ENCODE measurements around the gene CFC1. TPM values are rescaled to one million over a fixed set of nuclear protein-coding genes. Genes with fewer than 3 reads are reported as not detected.
"Not testable (repeated sequence)": the region's sequence is repeated elsewhere in the genome, so short reads cannot be mapped to it uniquely, and the experiment has no call there.

Gene CFC1
- total RNA-seq (not detected), total RNA-seq (0 reads per million in 172 experiments)
- not detected for polyA plus RNA-seq (2013, experiment 1 of 2)
- polyA plus RNA-seq (2013, experiment 2 of 2) = not detected

GRCh38 chr2:130599393-130599792 is at the start of gene CFC1:
Gene CFC1, minus strand, starts transcription at chr2:130599575. Its CDS starts 288 bp downstream, at chr2:130599287.
- H3K36me3 Mint-ChIP-seq (ENCODE audit: low read depth); DNase-seq; CTCF ChIA-PET; H3K27me3 Mint-ChIP-seq; POLR2A ChIA-PET; H3K27me3 ChIP-seq (ENCODE audit: control insufficient read depth in 1 of 2, insufficient read depth in 2 of 2, low read length in 2 of 2); H3K27ac Mint-ChIP-seq; H3K9me3 ChIP-seq (ENCODE audit: control insufficient read depth in 1 of 2, insufficient read depth in 1 of 2, low read length in 2 of 2); ATAC-seq (ENCODE audit: poor library complexity); H3K27ac ChIP-seq (ENCODE audit: low read depth in 1 of 2, low read length in 2 of 2); H3K4me3 ChIP-seq (ENCODE audit: low read length); H3K4me3 Mint-ChIP-seq; H3K4me1 ChIP-seq (ENCODE audit: insufficient read depth, low read length); H3K9me3 Mint-ChIP-seq; intact Hi-C loops (cut with DNase I, micrococcal nuclease); H3K36me3 ChIP-seq (ENCODE audit: insufficient read depth, low read length); H3K4me1 Mint-ChIP-seq (ENCODE audit: low read depth): not testable (repeated sequence)

- H3K27me3 ChIP-seq (ENCODE audit: control insufficient read depth in 1 of 2, insufficient read depth in 2 of 2, low read length in 2 of 2); CTCF ChIA-PET; H3K9me3 Mint-ChIP-seq; DNase-seq; H3K9me3 ChIP-seq (ENCODE audit: control insufficient read depth in 1 of 2, insufficient read depth in 1 of 2, low read length in 2 of 2); POLR2A ChIA-PET; H3K4me1 ChIP-seq (ENCODE audit: insufficient read depth, low read length); H3K36me3 ChIP-seq (ENCODE audit: insufficient read depth, low read length); ATAC-seq (ENCODE audit: poor library complexity); H3K4me1 Mint-ChIP-seq (ENCODE audit: low read depth); H3K27me3 Mint-ChIP-seq; H3K27ac ChIP-seq (ENCODE audit: low read depth in 1 of 2, low read length in 2 of 2); H3K36me3 Mint-ChIP-seq (ENCODE audit: low read depth); H3K4me3 ChIP-seq (ENCODE audit: low read length); intact Hi-C loops (cut with DNase I, micrococcal nuclease); H3K27ac Mint-ChIP-seq; H3K4me3 Mint-ChIP-seq: not testable (repeated sequence)
These were observed 42.3 kb upstream of the CFC1 start for GRCh38 chr2:130641688-130642087.

GRCh38 chr2:130638973-130639372 is 39.6 kb upstream of the CFC1 start:
- POLR2A ChIA-PET; H3K4me1 Mint-ChIP-seq (ENCODE audit: low read depth); H3K36me3 Mint-ChIP-seq (ENCODE audit: low read depth); H3K27me3 ChIP-seq (ENCODE audit: control insufficient read depth in 1 of 2, insufficient read depth in 2 of 2, low read length in 2 of 2); H3K27me3 Mint-ChIP-seq; DNase-seq; ATAC-seq (ENCODE audit: poor library complexity); H3K9me3 ChIP-seq (ENCODE audit: control insufficient read depth in 1 of 2, insufficient read depth in 1 of 2, low read length in 2 of 2); H3K27ac Mint-ChIP-seq; H3K4me3 Mint-ChIP-seq; H3K4me3 ChIP-seq (ENCODE audit: low read length); intact Hi-C loops (cut with DNase I, micrococcal nuclease); H3K4me1 ChIP-seq (ENCODE audit: insufficient read depth, low read length); H3K9me3 Mint-ChIP-seq; H3K27ac ChIP-seq (ENCODE audit: low read depth in 1 of 2, low read length in 2 of 2); H3K36me3 ChIP-seq (ENCODE audit: insufficient read depth, low read length); CTCF ChIA-PET: not testable (repeated sequence)

- H3K4me1 ChIP-seq (ENCODE audit: insufficient read depth, low read length); DNase-seq; H3K4me1 Mint-ChIP-seq (ENCODE audit: low read depth); CTCF ChIA-PET; H3K36me3 Mint-ChIP-seq (ENCODE audit: low read depth); H3K4me3 ChIP-seq (ENCODE audit: low read length); H3K9me3 Mint-ChIP-seq; H3K27ac Mint-ChIP-seq; ATAC-seq (ENCODE audit: poor library complexity); H3K36me3 ChIP-seq (ENCODE audit: insufficient read depth, low read length); POLR2A ChIA-PET; H3K27me3 Mint-ChIP-seq; H3K4me3 Mint-ChIP-seq; H3K9me3 ChIP-seq (ENCODE audit: control insufficient read depth in 1 of 2, insufficient read depth in 1 of 2, low read length in 2 of 2); H3K27ac ChIP-seq (ENCODE audit: low read depth in 1 of 2, low read length in 2 of 2); H3K27me3 ChIP-seq (ENCODE audit: control insufficient read depth in 1 of 2, insufficient read depth in 2 of 2, low read length in 2 of 2); intact Hi-C loops (cut with DNase I, micrococcal nuclease): not testable (repeated sequence)
These were observed 29.6 kb upstream of the CFC1 start for GRCh38 chr2:130628784-130629475.

GRCh38 chr2:130611140-130611539 is 11.8 kb upstream of the CFC1 start, which contains the start of gene POTEJ:
Gene POTEJ, plus strand, starts transcription at chr2:130611440. Its CDS starts 93 bp downstream, at chr2:130611533.
- POLR2A ChIA-PET; H3K27me3 ChIP-seq (ENCODE audit: control insufficient read depth in 1 of 2, insufficient read depth in 2 of 2, low read length in 2 of 2); H3K27me3 Mint-ChIP-seq; H3K4me3 ChIP-seq (ENCODE audit: low read length); H3K27ac Mint-ChIP-seq; H3K4me1 ChIP-seq (ENCODE audit: insufficient read depth, low read length); H3K9me3 ChIP-seq (ENCODE audit: control insufficient read depth in 1 of 2, insufficient read depth in 1 of 2, low read length in 2 of 2); intact Hi-C loops (cut with DNase I, micrococcal nuclease); H3K27ac ChIP-seq (ENCODE audit: low read depth in 1 of 2, low read length in 2 of 2); H3K4me1 Mint-ChIP-seq (ENCODE audit: low read depth); CTCF ChIA-PET; DNase-seq; ATAC-seq (ENCODE audit: poor library complexity); H3K36me3 Mint-ChIP-seq (ENCODE audit: low read depth); H3K9me3 Mint-ChIP-seq; H3K4me3 Mint-ChIP-seq; H3K36me3 ChIP-seq (ENCODE audit: insufficient read depth, low read length): not testable (repeated sequence)

- DNase-seq; H3K27ac ChIP-seq (ENCODE audit: low read depth in 1 of 2, low read length in 2 of 2); H3K27me3 ChIP-seq (ENCODE audit: control insufficient read depth in 1 of 2, insufficient read depth in 2 of 2, low read length in 2 of 2); H3K9me3 ChIP-seq (ENCODE audit: control insufficient read depth in 1 of 2, insufficient read depth in 1 of 2, low read length in 2 of 2); H3K36me3 ChIP-seq (ENCODE audit: insufficient read depth, low read length); intact Hi-C loops (cut with DNase I, micrococcal nuclease); H3K9me3 Mint-ChIP-seq; H3K36me3 Mint-ChIP-seq (ENCODE audit: low read depth); H3K27ac Mint-ChIP-seq; CTCF ChIA-PET; H3K27me3 Mint-ChIP-seq; H3K4me3 Mint-ChIP-seq; ATAC-seq (ENCODE audit: poor library complexity); H3K4me3 ChIP-seq (ENCODE audit: low read length); POLR2A ChIA-PET; H3K4me1 ChIP-seq (ENCODE audit: insufficient read depth, low read length); H3K4me1 Mint-ChIP-seq (ENCODE audit: low read depth): not testable (repeated sequence)
These were observed 11.1 kb upstream of the CFC1 start for GRCh38 chr2:130610486-130610885.

GRCh38 chr2:130609002-130609920 is 9.9 kb upstream of the CFC1 start:
- not testable (repeated sequence) for H3K4me3 Mint-ChIP-seq, DNase-seq

More at GRCh38 chr2:130609002-130609920, 9.9 kb upstream of the CFC1 start:
- intact Hi-C loops (cut with DNase I, micrococcal nuclease); H3K9me3 ChIP-seq (ENCODE audit: control insufficient read depth in 1 of 2, insufficient read depth in 1 of 2, low read length in 2 of 2); POLR2A ChIA-PET; H3K4me1 ChIP-seq (ENCODE audit: insufficient read depth, low read length); H3K9me3 Mint-ChIP-seq; H3K4me3 ChIP-seq (ENCODE audit: low read length); CTCF ChIA-PET; H3K27me3 Mint-ChIP-seq; H3K4me1 Mint-ChIP-seq (ENCODE audit: low read depth); H3K27ac ChIP-seq (ENCODE audit: low read depth in 1 of 2, low read length in 2 of 2); H3K27ac Mint-ChIP-seq; H3K36me3 ChIP-seq (ENCODE audit: insufficient read depth, low read length); H3K27me3 ChIP-seq (ENCODE audit: control insufficient read depth in 1 of 2, insufficient read depth in 2 of 2, low read length in 2 of 2); ATAC-seq (ENCODE audit: poor library complexity); H3K36me3 Mint-ChIP-seq (ENCODE audit: low read depth): not testable (repeated sequence)
